Gastroesophageal sphincter (tissue), 4 donors: ENCODE results near the gene MYL12B. TPM values are rescaled to one million over a fixed set of nuclear protein-coding genes. Genes with fewer than 3 reads are reported as not detected.

Experiments used
- ATAC-seq: fragments of 150-250 bp; one replicate; pipeline ENCODE4 v1.9.1; 2016; ENCODE audit warnings: mild to moderate bottlenecking, moderate library complexity
- H3K27ac ChIP-seq, 4 donors: fragments of 200-600 bp; sonication (generic) in 3 of 4; 1 replicate in 3 of 4; 2 replicates in 1 of 4; pipeline ENCODE4 v1.5.1; 2016 to 2019
- H3K27me3 ChIP-seq: fragments of 200-600 bp; sonication (generic); one replicate; pipeline ENCODE4 v1.5.1; 2019
- H3K36me3 ChIP-seq, 2 donors: fragments of 200-600 bp; sonication (generic); one replicate each; pipeline ENCODE4 v1.5.1; 2019; ENCODE audit warnings: control low read depth in 1 of 2
- H3K4me1 ChIP-seq, 3 donors: fragments of 200-600 bp; sonication (generic); 1 replicate in 2 of 3; 2 replicates in 1 of 3; pipeline ENCODE4 v1.5.1; 2016 to 2019; ENCODE audit warnings: control low read depth in 2 of 3
- H3K4me3 ChIP-seq, 2 donors: fragments of 200-600 bp; sonication (generic); one replicate each; pipeline ENCODE4 v1.5.1; 2019; ENCODE audit warnings: mild to moderate bottlenecking in 1 of 2, moderate library complexity in 1 of 2
- H3K9me3 ChIP-seq, 3 donors: fragments of 200-600 bp; sonication (generic); one replicate each; pipeline ENCODE4 v1.5.1; 2017 to 2019; ENCODE audit warnings: control low read depth in 2 of 3
- CTCF ChIP-seq, 4 experiments: fragments of 200-600 bp in 2 of 4; fragments of 450-650 bp in 2 of 4; sonication (generic) in 1 of 4; IDR thresholded peaks; one replicate each; pipeline ENCODE4 v1.5.1; 2017 to 2019; ENCODE audit warnings: antibody characterized with exemption in 4 of 4, mild to moderate bottlenecking in 2 of 4, moderate library complexity in 2 of 4
- EP300 ChIP-seq: sonication (generic); formaldehyde crosslinking; IDR thresholded peaks from one replicate; pipeline ENCODE4 v1.6.1; 2017; ENCODE audit warnings: antibody characterized with exemption, mild to moderate bottlenecking
- POLR2A ChIP-seq, 2 donors: fragments of 450-650 bp; IDR thresholded peaks; one replicate each; pipeline ENCODE4 v1.6.1; 2017; ENCODE audit warnings: antibody characterized with exemption in 2 of 2, mild to moderate bottlenecking in 2 of 2, moderate library complexity in 1 of 2
- POLR2AphosphoS5 ChIP-seq: sonication (generic); formaldehyde crosslinking; IDR thresholded peaks from one replicate; pipeline ENCODE4 v1.6.1; 2017; ENCODE audit warnings: antibody characterized with exemption
- WGBS, 2 donors: methylation state at CpG; one replicate each; pipeline ENCODE4 v1.1.5; 2018; ENCODE audit warnings: low coverage in 1 of 2; 5-methylcytosine and 5-hydroxymethylcytosine counted together
- total RNA-seq, 4 donors: library from RNA; depleted of rRNA; stranded (reverse); fragments of >200 nt; gene quantifications; one replicate each; pipeline ENCODE4 v1.1.0, GENCODE V29; 2016

MYL12B gene
- total RNA-seq, 4 donors from 2014 or later, result 148 to 354 (median 233) TPM

- peaks cover 8 to 63% (median 17%) of the 10 kb centered on the region in 3 donors for H3K4me1 ChIP-seq
- no peaks in the 10 kb centered on the region for H3K9me3 ChIP-seq
- H3K27me3 ChIP-seq, result no peaks in the 10 kb centered on the region
- peaks cover 7 to 60% of the 10 kb centered on the region in 2 donors for H3K36me3 ChIP-seq
- TF ChIP-seq POLR2AphosphoS5 (no peak), EP300 (no peak), POLR2A (IDR thresholded peaks at IDR 0.05) (no peak), CTCF (IDR thresholded peaks at IDR 0.05) (no peak)
- ATAC-seq, result no peak
- H3K4me3 ChIP-seq, result no peak overlapping the region
- H3K27ac ChIP-seq, result peak overlapping the region; percentile 78 to 95 (median 85)
- 73 to 94% methylated on average over 2 of the region's 2 CpGs for WGBS, 2 donors
These were observed 4.3 kb upstream of the MYL12B start for GRCh38 chr18:3257627-3258120.

- no peak for ATAC-seq
- H3K27ac ChIP-seq, result peak overlapping the region; percentile 93 to 97 (median 94)
- no peaks in the 10 kb centered on the region for H3K27me3 ChIP-seq
- peak overlapping the region; percentile 88 to 92 for H3K4me3 ChIP-seq
- no peaks in the 10 kb centered on the region for H3K9me3 ChIP-seq
- peaks cover 25 to 62% (median 32%) of the 10 kb centered on the region in 3 donors for H3K4me1 ChIP-seq
- WGBS, 2 donors, result 17 to 28% methylated on average over 5 of the region's 5 CpGs
- no peak for TF ChIP-seq POLR2A (IDR thresholded peaks at IDR 0.05)
- no peak for TF ChIP-seq POLR2AphosphoS5
- TF ChIP-seq CTCF (IDR thresholded peaks at IDR 0.05), result no peak
- no peak for TF ChIP-seq EP300
- peaks cover 4 to 29% of the 10 kb centered on the region in 2 donors for H3K36me3 ChIP-seq
These were observed 949 bp upstream of the MYL12B start for GRCh38 chr18:3260995-3261372.

- peak; percentile 56 for ATAC-seq
- Histone ChIP-seq H3K4me3 (peak overlapping the region; percentile 88 to 92), H3K27ac (peak overlapping the region; percentile 93 to 97 (median 94)), H3K9me3 (no peaks in the 10 kb centered on the region), H3K36me3 (peaks cover 0 to 15% of the 10 kb centered on the region in 2 donors), H3K4me1 (peaks cover 24 to 62% (median 34%) of the 10 kb centered on the region in 3 donors), H3K27me3 (no peaks in the 10 kb centered on the region)
- WGBS, 2 donors, result 0 to 2% methylated on average over 4 to 13 of the region's 69 CpGs
- no peak for TF ChIP-seq CTCF (IDR thresholded peaks at IDR 0.05)
- TF ChIP-seq EP300, result no peak
- TF ChIP-seq POLR2AphosphoS5, result no peak
- peak in 1 of 2 donors; percentile 10 for TF ChIP-seq POLR2A (IDR thresholded peaks at IDR 0.05)
These were observed 550 bp downstream of the MYL12B start for GRCh38 chr18:3262234-3263131.

- no peak for ATAC-seq
- no peaks in the 10 kb centered on the region for H3K27me3 ChIP-seq
- no peaks in the 10 kb centered on the region for H3K9me3 ChIP-seq
- H3K4me3 ChIP-seq, result peak overlapping the region; percentile 88 to 92
- H3K36me3 ChIP-seq, result peaks cover 0 to 8% of the 10 kb centered on the region in 2 donors
- 30 to 39% methylated on average over 8 of the region's 8 CpGs for WGBS, 2 donors
- H3K27ac ChIP-seq, result peak overlapping the region; percentile 93 to 97 (median 94)
- H3K4me1 ChIP-seq, result peaks cover 28 to 62% (median 38%) of the 10 kb centered on the region in 3 donors
- no peak for TF ChIP-seq POLR2A (IDR thresholded peaks at IDR 0.05)
- no peak for TF ChIP-seq CTCF (IDR thresholded peaks at IDR 0.05)
- no peak for TF ChIP-seq EP300
- TF ChIP-seq POLR2AphosphoS5, result no peak
These were observed 1.3 kb downstream of the MYL12B start for GRCh38 chr18:3263132-3263700.
